HG03469 (cell line): ENCODE measurements around the gene TMEM182.

Source experiments
- ATAC-seq: cut with Tn5 transposase; IDR thresholded peaks from one replicate; pipeline ENCODE4 v1.9.1; 2021; ENCODE audit warnings: mild to moderate bottlenecking, moderate library complexity, moderate number of reproducible peaks; ENCODE audit not compliant: unreplicated experiment

Gene TMEM182, protein sequence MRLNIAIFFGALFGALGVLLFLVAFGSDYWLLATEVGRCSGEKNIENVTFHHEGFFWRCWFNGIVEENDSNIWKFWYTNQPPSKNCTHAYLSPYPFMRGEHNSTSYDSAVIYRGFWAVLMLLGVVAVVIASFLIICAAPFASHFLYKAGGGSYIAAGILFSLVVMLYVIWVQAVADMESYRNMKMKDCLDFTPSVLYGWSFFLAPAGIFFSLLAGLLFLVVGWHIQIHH

GRCh38 chr2:102761763-102762162 is at the start of gene TMEM182:
TSS of gene TMEM182 (plus strand) at chr2:102762031. CDS start at chr2:102762218, 187 bp downstream.
- ATAC-seq = no peak

- ATAC-seq = no peak
Measured at GRCh38 chr2:102717308-102718018, 44.4 kb upstream of the TMEM182 start.

- no peak for ATAC-seq
Measured at GRCh38 chr2:102718387-102719316, 43.2 kb upstream of the TMEM182 start.

DNA sequence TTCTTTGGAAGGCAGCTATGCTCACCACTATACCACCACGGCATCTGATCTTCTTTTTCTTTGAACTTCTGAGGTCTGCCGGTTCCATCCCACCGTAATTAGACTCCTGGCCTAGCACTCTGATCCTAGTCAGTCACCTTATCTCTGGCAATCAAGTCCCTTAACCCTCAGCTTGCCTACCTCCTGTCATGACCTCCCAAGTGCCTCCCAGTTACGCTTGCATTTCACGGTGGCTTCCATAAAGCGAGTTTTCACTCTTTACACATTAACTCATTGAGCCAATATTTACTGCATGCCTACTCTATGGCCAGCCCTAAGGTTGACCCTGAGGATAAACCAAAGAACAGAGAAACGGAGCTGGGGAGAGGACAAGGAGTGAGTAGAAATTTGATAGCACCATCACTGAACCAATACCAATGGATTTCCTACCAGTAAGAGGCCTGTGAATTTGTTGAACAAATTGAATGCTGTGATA is 37.8 kb upstream of the TMEM182 start:
- no peak for ATAC-seq

DNA sequence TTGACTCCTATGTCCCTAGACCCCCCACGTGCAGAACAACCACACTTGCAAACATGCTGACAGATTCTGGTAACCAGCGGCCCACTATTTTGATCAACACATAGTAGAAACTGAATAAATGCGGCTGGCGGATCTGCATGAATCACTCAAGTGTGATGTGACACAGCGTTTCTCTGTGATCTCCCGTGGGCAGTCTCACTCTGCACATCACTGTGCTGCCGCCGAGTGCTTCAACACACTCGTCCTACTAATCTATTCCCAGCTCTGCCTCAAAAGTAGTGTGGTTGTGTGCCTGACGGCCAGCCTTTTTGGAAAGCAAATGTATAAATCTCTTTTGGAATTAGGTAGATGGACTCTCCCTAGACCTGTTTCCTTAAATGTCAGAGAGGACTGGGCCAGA is 37.3 kb upstream of the TMEM182 start:
- no peak for ATAC-seq

DNA sequence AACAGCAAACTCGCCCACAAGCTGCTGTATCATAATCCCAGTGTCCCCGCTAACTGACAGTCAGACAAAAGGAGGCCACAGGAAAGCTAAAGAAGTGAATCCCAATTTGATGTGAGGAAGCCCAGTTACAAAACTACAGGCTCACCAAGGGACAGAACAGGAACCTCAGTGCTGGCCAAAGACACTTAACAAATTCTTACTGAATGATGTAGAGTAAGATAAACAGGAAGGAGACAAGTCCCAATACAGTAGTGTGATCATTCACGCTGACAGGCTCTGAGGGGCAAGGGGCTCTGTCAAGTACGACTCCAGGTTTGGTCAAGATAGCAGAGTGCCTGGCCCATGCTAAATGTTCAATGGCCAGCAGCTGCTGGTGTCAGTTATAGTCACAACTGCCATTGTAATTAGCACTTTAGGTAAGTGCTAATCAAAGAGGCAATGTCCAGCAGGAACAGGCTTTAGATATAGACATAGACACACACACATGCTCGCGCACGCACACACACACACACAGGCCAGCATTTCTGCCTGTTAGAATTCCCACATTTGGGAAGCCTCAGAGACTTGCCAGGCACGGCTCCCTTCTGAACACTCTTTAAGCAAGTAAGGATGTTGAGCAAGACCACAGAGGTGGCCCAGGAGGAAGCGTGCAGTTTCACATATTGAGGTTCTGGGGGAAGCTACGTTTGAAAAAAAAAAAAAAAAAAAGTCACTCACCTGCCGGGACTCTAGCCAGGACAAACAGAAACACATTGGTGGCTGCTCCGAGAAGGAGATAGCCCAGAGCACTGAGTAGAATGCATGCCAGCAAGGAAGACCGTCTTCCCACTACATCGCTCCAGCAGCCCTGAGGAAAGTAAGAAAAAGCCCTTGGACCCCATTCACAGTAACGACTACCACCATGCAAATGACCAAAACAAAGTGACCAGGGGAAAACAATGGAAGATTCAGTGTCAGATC is 35.4 kb upstream of the TMEM182 start:
- ATAC-seq = peak; percentile 70

DNA sequence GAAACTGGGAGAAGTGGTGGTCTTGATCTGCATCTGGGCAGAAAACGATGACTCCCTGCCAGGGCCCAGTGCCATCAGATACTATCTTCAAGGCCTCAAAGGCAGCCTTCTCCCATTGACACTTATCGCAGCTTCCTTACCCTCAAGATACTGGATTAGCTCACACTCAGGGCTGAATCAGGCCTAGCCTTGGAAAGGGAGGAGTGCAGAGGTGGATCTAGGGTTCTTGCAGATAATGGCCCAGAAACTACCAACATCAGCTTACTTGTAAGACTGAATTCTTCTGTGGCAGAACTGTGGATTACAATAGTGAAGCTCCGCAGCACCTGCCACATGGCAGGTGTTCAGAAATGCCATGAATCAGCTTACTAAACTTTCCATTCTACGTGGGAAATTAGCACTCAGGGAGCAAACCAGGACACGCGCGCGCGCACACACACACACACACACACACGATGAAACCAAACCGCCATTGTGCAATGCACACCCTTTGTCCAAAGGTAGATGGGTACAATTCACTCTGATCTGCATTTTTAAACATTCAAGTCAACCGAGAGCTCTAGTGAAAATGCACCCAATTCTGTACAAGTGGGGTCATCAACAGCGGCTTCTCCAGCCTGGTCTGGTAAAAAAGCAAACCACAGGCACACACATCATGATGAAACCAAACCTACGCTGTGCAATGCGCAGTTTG is 26.3 kb upstream of the TMEM182 start:
- ATAC-seq = no peak

DNA sequence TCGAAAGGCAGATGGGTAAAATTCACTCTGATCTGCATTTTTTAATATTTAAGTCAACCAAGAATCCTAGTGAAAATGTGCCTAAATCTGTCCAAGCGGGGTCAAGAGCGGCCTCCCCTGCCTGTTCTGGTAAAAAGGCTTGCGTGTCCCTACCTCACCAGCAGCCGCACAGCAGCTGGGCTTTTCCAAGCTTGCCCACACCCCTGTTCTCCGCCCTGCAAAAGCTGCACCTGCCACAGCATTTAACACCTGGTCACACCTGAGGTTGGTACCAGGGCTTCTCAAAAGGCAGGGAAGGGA is 25.8 kb upstream of the TMEM182 start:
- ATAC-seq = peak; percentile 5

DNA sequence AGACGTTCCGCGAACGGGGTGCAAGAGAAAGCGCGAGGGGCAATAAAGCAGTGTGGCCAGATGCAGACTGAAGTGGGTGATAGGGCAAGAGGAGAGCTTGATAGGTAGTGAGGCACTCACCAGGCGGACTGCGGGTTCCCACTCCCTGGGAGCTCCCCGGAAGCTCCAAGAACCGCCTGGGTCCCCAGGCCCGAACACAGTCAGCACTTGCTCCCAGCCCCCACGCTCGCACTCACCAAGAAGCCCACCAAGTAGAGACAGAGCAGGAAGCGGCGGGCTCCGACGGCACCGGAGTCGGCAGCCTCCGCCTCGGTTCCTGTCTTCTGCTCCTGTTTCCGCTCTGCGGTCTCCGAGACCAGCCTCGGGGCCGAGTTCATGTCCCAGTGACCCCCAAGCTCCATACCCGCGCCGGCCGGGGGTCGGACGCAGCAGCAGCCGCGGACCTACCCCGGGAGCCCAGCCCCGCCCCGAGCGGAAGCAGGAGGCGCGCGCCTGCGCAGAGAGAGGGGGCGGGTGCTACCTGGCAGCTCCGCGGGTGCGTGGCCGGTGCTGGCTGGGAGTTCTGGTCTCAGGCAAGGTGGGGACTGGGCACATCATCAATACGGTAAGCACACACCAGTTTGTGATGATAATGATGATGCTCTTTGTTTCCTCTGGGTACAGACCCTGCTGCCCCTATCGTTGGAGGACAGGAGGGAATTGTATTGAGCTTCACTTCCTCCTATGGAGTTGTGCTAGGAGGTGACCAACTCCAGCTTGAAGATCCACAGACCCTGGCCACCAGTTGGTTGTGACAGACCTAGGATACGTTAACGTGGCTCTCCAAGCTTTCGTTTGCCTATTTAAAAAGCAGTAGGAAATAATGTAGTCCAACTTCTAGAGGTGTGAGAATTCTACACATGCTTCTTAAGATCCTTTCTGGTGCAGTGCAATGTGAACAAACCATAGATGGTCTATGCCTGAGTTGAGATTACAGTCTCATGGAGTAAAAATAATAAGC is 25.1 kb upstream of the TMEM182 start:
- peak; percentile 73 for ATAC-seq

DNA sequence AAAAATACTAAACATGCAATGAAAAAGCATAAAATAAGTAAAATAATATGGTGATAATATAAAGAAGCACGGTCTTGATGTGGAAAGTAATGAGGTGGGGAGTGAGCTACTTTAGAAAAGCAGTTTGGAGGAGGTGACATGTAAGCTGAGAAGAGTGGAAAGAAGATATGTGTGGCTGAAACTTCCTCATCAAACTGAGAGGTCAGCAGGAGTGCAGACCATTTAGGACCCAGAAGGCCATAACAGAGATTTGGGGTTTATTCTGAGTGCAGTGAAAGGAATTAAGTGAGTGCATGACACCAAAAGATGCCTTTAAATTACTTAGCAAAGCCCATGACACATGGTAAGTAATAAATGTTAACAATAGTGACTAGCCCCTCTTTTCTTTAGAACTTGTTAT is 24.4 kb upstream of the TMEM182 start:
- peak; percentile 46 for ATAC-seq

GRCh38 chr2:102743259-102743658 is 18.6 kb upstream of the TMEM182 start:
- ATAC-seq = no peak

- ATAC-seq = no peak
Measured at GRCh38 chr2:102748107-102748506, 13.7 kb upstream of the TMEM182 start.

DNA sequence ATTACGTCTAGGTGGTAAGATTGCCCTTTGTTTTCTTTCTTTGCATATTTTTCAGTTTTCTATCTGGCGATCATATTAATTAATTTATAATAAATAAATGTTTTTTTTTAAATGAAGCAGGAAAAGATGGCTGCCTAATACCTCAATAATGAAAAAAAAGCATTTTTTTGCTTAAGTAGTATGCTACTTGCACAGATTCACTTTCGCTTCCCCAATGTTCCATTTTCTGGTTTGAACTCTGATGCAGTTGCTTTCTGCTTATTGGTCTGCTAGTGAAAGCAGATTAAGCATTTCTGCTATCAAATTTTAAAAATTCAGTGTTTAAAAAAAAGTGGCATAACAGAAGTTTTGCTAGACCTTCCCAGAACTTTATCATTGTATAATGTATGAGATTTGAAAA is 11.9 kb upstream of the TMEM182 start:
- peak; percentile 89 for ATAC-seq

- peak; percentile 38 for ATAC-seq
Measured at GRCh38 chr2:102753563-102754159, 8.2 kb upstream of the TMEM182 start.

GRCh38 chr2:102754456-102755145 is 7.2 kb upstream of the TMEM182 start:
- ATAC-seq = no peak

DNA sequence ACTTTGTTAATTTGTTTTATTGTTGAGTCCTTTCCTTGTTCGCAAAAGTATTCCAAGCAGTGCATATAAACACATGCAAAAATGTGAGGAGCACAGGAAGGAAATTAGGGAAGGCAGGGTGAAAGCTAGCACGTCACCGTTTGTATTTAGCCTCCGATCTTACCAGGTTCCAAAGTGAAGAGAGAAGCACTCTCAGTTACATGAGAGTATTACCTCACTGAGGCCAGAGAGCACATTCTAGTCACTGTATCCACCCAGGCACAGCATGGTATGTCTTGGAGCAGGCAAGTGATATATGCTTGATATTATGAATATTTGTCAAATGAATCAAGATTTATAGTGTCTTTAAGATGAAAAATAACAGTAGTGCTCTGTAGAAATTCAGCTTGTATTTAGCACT is 6.5 kb upstream of the TMEM182 start:
- no peak for ATAC-seq

- ATAC-seq = no peak
Measured at GRCh38 chr2:102758439-102758838, 3.4 kb upstream of the TMEM182 start.

GRCh38 chr2:102764083-102764482 is 2.3 kb downstream of the TMEM182 start:
- no peak for ATAC-seq
